OCI-LY7 (cell line): ENCODE data around the gene KCNQ5.

Experiments
- CTCF ChIP-seq: fragments of 200-600 bp; sonication (generic); conservative IDR thresholded peaks from 2 replicates; pipeline ENCODE4 v1.5.1; 2014; ENCODE audit warnings: mild to moderate bottlenecking, antibody characterized with exemption, low read length, moderate library complexity, mixed read lengths
- EZH2phosphoT487 ChIP-seq: fragments of 200-600 bp; sonication (generic); IDR thresholded peaks from 2 replicates; pipeline ENCODE4 v1.6.1; 2018; ENCODE audit warnings: low read depth, borderline replicate concordance, mild to moderate bottlenecking, mixed run types, antibody characterized with exemption, low read length, moderate library complexity, mixed read lengths

- no peak for TF ChIP-seq CTCF
- TF ChIP-seq EZH2phosphoT487: no peak
Observed at GRCh38 chr6:73079611-73079955, 457.7 kb downstream of the KCNQ5 start.
